OCI-LY3 (cell line): ENCODE measurements around the gene ABCG4.
"Not testable (repeated sequence)": the region's sequence is repeated elsewhere in the genome, so short reads cannot be mapped to it uniquely, and the experiment has no call there.

ENCODE experiments used
- H2AFZ ChIP-seq: fragments of 200-600, 300-600 bp; shearing (Covaris generic); 2 replicates; pipeline ENCODE4 v1.6.0; 2014; ENCODE audit warnings: antibody characterized with exemption, low read depth, low read length
- H3K27ac ChIP-seq: fragments of 200-600, 300-600 bp; sonication (generic); 2 replicates; pipeline ENCODE4 v1.5.1; 2014; ENCODE audit warnings: mild to moderate bottlenecking, low read length, moderate library complexity, mixed read lengths
- H3K27me3 ChIP-seq: fragments of 200-600, 300-600 bp; sonication (generic); 2 replicates; pipeline ENCODE4 v1.6.1; 2014; ENCODE audit warnings: low read depth, low read length, mixed read lengths
- H3K36me3 ChIP-seq: fragments of 200-600, 300-600 bp; sonication (generic); replicated peaks from 2 replicates; pipeline ENCODE3; 2014; ENCODE audit warnings: low read depth, low read length, mixed read lengths
- H3K4me1 ChIP-seq: fragments of 300-600, 200-600 bp; sonication (generic); 2 replicates; pipeline ENCODE4 v1.6.1; 2014; ENCODE audit warnings: low read length, mixed read lengths
- H3K4me2 ChIP-seq: fragments of 200-600, 300-600 bp; sonication (generic); 2 replicates; pipeline ENCODE4 v1.6.1; 2014; ENCODE audit warnings: low read length, mixed read lengths
- H3K4me3 ChIP-seq: fragments of 300-600, 200-600 bp; sonication (generic); 2 replicates; pipeline ENCODE4 v1.5.1; 2014; ENCODE audit warnings: antibody characterized with exemption, mild to moderate bottlenecking, low read length, moderate library complexity
- H3K79me2 ChIP-seq: fragments of 300-600, 200-600 bp; shearing (Covaris generic); 2 replicates; pipeline ENCODE4 v1.6.1; 2014; ENCODE audit warnings: mild to moderate bottlenecking, low read length, mixed read lengths
- H3K9ac ChIP-seq: fragments of 300-600, 200-600 bp; shearing (Covaris generic); 2 replicates; pipeline ENCODE4 v1.6.0; 2014; ENCODE audit warnings: mild to moderate bottlenecking, low read length, moderate library complexity
- H3K9me3 ChIP-seq: fragments of 200-600, 300-600 bp; shearing (Covaris generic); 2 replicates; pipeline ENCODE4 v1.6.1; 2014; ENCODE audit warnings: low read length, mixed read lengths; ENCODE audit not compliant: insufficient read depth
- H4K20me1 ChIP-seq: fragments of 200-600, 300-600 bp; sonication (generic); 2 replicates; pipeline ENCODE4 v1.6.1; 2016; ENCODE audit warnings: low read length, mixed read lengths; ENCODE audit not compliant: insufficient read depth
- EZH2phosphoT487 ChIP-seq: fragments of 200-600 bp; shearing (Covaris generic); IDR thresholded peaks from 2 replicates; pipeline ENCODE4 v1.6.1; 2018; ENCODE audit warnings: antibody characterized with exemption, mixed run types, low read depth
- TF ChIP-seq, protein P1 (sequence below): fragments of 200-600, 300-600 bp; sonication (generic); IDR thresholded peaks from 2 replicates; pipeline ENCODE4 v1.5.1; 2014; ENCODE audit warnings: antibody characterized with exemption, low read length, low read depth

Gene ABCG4

DNA sequence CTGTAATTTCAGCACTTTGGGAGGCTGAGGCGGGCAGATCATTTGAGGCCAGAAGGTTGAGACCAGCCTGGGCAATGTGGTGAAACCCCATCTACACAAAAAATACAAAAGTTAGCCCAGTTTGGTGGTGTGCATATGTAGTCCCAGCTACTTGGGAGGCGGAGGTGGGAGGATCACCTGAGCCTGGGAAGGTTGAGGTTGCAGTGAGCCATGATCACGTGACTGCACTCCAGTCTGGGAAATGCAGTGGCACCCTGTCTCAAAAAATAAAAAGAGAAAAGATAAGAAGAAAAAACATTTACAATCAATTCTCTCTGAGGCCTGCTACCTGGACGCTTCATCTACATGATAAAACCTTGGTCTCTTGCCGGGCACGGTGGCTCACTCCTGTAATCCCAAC lies 50.1 kb downstream of the ABCG4 start:
- Histone ChIP-seq H3K36me3 (no peaks in the 10 kb centered on the region), H3K4me3 (no peak overlapping the region), H3K9me3 (no peaks in the 10 kb centered on the region), H4K20me1 (no peaks in the 10 kb centered on the region), H3K27ac (no peak overlapping the region), H3K27me3 (no peaks in the 10 kb centered on the region), H3K79me2 (no peaks in the 10 kb centered on the region), H3K4me2 (no peak overlapping the region), H3K9ac (no peak overlapping the region), H2AFZ (no peak overlapping the region), H3K4me1 (peaks cover 4% of the 10 kb centered on the region; the same call in 1 of the 2 replicates)
- TF ChIP-seq, protein P1, sequence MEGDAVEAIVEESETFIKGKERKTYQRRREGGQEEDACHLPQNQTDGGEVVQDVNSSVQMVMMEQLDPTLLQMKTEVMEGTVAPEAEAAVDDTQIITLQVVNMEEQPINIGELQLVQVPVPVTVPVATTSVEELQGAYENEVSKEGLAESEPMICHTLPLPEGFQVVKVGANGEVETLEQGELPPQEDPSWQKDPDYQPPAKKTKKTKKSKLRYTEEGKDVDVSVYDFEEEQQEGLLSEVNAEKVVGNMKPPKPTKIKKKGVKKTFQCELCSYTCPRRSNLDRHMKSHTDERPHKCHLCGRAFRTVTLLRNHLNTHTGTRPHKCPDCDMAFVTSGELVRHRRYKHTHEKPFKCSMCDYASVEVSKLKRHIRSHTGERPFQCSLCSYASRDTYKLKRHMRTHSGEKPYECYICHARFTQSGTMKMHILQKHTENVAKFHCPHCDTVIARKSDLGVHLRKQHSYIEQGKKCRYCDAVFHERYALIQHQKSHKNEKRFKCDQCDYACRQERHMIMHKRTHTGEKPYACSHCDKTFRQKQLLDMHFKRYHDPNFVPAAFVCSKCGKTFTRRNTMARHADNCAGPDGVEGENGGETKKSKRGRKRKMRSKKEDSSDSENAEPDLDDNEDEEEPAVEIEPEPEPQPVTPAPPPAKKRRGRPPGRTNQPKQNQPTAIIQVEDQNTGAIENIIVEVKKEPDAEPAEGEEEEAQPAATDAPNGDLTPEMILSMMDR = no peak
- TF ChIP-seq EZH2phosphoT487 = no peak

DNA sequence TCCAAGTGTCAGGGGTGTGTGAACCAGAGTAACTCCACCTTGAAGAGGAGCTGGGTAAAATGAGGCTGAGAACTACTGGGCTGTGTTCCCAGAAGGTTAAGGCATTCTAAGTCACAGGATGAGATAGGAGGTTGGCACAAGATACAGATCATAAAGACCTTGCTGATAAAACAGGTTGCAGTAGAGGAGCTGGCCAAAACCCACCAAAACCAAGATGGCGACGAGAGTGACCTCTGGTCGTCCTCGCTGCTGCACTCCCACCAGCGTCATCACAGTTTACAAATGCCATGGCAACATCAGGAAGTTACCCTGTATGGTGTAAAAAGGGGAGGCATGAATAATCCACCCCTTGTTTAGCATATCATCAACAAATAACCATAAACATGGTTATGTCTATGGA lies 52.4 kb downstream of the ABCG4 start:
- H3K4me3 ChIP-seq, H3K27me3 ChIP-seq, H3K4me2 ChIP-seq, H3K9me3 ChIP-seq, H2AFZ ChIP-seq, H3K36me3 ChIP-seq, H3K79me2 ChIP-seq, H3K27ac ChIP-seq, H3K9ac ChIP-seq, H4K20me1 ChIP-seq: not testable (repeated sequence)
- peaks cover 15% of the 10 kb centered on the region for H3K4me1 ChIP-seq

DNA sequence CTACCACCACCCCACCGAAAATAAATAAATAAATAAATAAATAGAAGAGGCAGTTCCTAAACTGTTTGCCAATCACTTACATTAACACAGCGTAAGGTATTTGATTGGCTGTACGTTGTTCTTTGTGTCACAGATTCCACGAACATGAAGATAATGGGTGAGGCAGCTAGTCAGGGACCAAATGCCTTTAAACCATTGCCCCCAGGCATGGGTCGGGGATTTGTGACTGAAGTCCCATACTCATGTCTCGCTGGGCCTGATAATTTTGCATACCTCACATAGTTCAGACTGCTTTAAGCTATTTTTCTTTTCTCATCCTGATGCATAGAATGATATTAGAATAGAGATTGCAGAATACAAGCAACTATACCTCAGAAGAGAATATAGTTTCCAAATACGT lies 53.7 kb downstream of the ABCG4 start:
- Histone ChIP-seq H3K9me3 (no peaks in the 10 kb centered on the region), H3K9ac (no peak overlapping the region), H3K36me3 (no peaks in the 10 kb centered on the region), H4K20me1 (no peaks in the 10 kb centered on the region), H3K4me1 (peaks cover 11% of the 10 kb centered on the region), H3K4me2 (no peak overlapping the region), H3K27me3 (no peaks in the 10 kb centered on the region), H3K4me3 (no peak overlapping the region), H3K79me2 (peaks cover 13% of the 10 kb centered on the region), H3K27ac (no peak overlapping the region), H2AFZ (no peak overlapping the region)
- TF ChIP-seq, protein P1 = no peak
- TF ChIP-seq EZH2phosphoT487 = no peak

DNA sequence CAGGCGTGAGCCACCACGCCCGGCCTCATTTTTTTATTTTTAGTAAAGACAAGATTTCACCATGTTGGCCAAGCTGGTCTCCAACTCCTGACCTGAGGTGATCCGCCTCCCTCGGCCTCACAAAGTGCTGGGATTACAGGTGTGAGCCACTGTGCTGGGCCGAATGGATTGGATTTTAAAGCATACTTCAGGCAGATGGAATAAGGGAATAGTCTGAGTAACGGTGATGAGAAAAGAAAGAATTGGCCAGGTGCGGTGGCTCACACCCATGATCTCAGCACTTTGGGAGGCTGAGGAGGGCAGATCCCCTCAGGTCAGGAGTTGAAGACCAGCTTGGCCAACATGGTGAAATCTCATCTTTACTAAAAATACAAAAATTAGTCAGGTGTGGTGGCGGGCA lies 55.2 kb downstream of the ABCG4 start:
- Histone ChIP-seq H3K36me3 (no peaks in the 10 kb centered on the region), H3K4me1 (peaks cover 18% of the 10 kb centered on the region), H3K79me2 (peaks cover 28% of the 10 kb centered on the region), H3K4me2 (no peak overlapping the region), H3K9me3 (no peaks in the 10 kb centered on the region), H3K4me3 (no peak overlapping the region), H3K27ac (no peak overlapping the region), H3K9ac (no peak overlapping the region), H3K27me3 (no peaks in the 10 kb centered on the region), H2AFZ (no peak overlapping the region), H4K20me1 (peaks cover 11% of the 10 kb centered on the region; the same call in 1 of the 2 replicates)
- TF ChIP-seq EZH2phosphoT487 = no peak
- TF ChIP-seq, protein P1 = no peak

DNA sequence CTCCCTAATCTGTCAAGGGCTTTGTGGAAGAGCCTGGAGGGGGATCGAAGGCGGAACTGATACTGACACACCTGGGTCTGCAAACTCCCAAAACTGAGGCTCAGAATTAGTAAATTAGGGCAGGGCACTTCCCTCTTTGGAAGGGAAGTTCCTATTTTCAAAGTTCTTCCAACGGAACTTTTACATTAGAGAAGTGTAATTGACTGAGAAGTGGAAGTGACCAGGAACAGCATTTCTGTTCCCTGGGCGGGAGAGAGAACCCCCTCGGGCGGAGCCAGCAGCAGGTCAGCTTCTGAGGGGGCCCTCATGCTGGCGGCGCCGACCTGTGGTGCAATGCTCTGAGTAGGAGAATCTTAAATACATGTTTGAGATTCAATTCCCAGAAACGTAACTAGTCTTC lies 56.2 kb downstream of the ABCG4 start:
- H3K9me3 ChIP-seq = no peaks in the 10 kb centered on the region
- H3K9ac ChIP-seq = peak overlapping the region; percentile 95
- H3K4me2 ChIP-seq = peak overlapping the region; percentile 85
- peak overlapping the region; percentile 96 for H3K4me3 ChIP-seq
- peak overlapping the region; percentile 79; the same call in 1 of the 2 replicates for H3K27ac ChIP-seq
- H3K79me2 ChIP-seq = peaks cover 39% of the 10 kb centered on the region
- H2AFZ ChIP-seq = no peak overlapping the region
- H4K20me1 ChIP-seq = peaks cover 21% of the 10 kb centered on the region
- H3K36me3 ChIP-seq = peaks cover 3% of the 10 kb centered on the region
- peaks cover 18% of the 10 kb centered on the region for H3K4me1 ChIP-seq
- TF ChIP-seq, protein P1 = no peak
- TF ChIP-seq EZH2phosphoT487 = no peak
- H3K27me3 ChIP-seq = no peaks in the 10 kb centered on the region
